Measurements from ENCODE around the gene PROC.

The PROC gene

GRCh38 chr2:127418300-127419111, at the start of gene PROC:
TSS of gene PROC (plus strand) at chr2:127418427. CDS start at chr2:127419943, 1,516 bp downstream.
- DNase-seq, result no peak

- DNase-seq, result no peak
These were observed 48.2 kb upstream of the PROC start for GRCh38 chr2:127370010-127370409.

GRCh38 chr2:127371037-127371436, 47.2 kb upstream of the PROC start:
- DNase-seq, result no peak

- DNase-seq, result no peak
These were observed 44.7 kb upstream of the PROC start for GRCh38 chr2:127373362-127374083.

GRCh38 chr2:127376257-127376656, 42.0 kb upstream of the PROC start:
- no peak for DNase-seq

- no peak for DNase-seq
These were observed 41.0 kb upstream of the PROC start for GRCh38 chr2:127377262-127377661.

GRCh38 chr2:127378720-127379119, 39.5 kb upstream of the PROC start:
- no peak for DNase-seq

- DNase-seq, result no peak
These were observed 38.4 kb upstream of the PROC start for GRCh38 chr2:127379712-127380355.

GRCh38 chr2:127381762-127382161, 36.5 kb upstream of the PROC start:
- no peak for DNase-seq

GRCh38 chr2:127382831-127383230, 35.4 kb upstream of the PROC start:
- DNase-seq, result no peak

GRCh38 chr2:127384529-127384928, 33.7 kb upstream of the PROC start:
- no peak for DNase-seq

- DNase-seq, result no peak
These were observed 32.0 kb upstream of the PROC start for GRCh38 chr2:127386246-127386645.

GRCh38 chr2:127386764-127387654, 31.2 kb upstream of the PROC start:
- peak in 49 of 51 donors; percentile 24 to 89 (median 76) for DNase-seq

- peak; percentile 31 to 95 (median 85) for DNase-seq
These were observed 30.4 kb upstream of the PROC start, which contains the start of gene MAP3K2 for GRCh38 chr2:127387655-127388422. TSS of gene MAP3K2 (minus strand) at chr2:127387975. CDS start at chr2:127343129, 44,846 bp downstream.

GRCh38 chr2:127388423-127389164, 29.6 kb upstream of the PROC start:
- no peak for DNase-seq

- no peak for DNase-seq
These were observed 28.3 kb upstream of the PROC start for GRCh38 chr2:127389778-127390435.

GRCh38 chr2:127392133-127392827, 25.9 kb upstream of the PROC start:
- no peak for DNase-seq

- no peak for DNase-seq
These were observed 25.2 kb upstream of the PROC start for GRCh38 chr2:127392828-127393578.
